COR-L47 (cell line): Measurements from ENCODE around the gene PCDHGB7.
"Not testable (repeated sequence)": the region's sequence is repeated elsewhere in the genome, so short reads cannot be mapped to it uniquely, and the experiment has no call there.

Experiments
- DNase-seq: peaks from one replicate; lab custom pipeline; 2025; lab: John Stamatoyannopoulos, UW

PCDHGB7 gene

DNA sequence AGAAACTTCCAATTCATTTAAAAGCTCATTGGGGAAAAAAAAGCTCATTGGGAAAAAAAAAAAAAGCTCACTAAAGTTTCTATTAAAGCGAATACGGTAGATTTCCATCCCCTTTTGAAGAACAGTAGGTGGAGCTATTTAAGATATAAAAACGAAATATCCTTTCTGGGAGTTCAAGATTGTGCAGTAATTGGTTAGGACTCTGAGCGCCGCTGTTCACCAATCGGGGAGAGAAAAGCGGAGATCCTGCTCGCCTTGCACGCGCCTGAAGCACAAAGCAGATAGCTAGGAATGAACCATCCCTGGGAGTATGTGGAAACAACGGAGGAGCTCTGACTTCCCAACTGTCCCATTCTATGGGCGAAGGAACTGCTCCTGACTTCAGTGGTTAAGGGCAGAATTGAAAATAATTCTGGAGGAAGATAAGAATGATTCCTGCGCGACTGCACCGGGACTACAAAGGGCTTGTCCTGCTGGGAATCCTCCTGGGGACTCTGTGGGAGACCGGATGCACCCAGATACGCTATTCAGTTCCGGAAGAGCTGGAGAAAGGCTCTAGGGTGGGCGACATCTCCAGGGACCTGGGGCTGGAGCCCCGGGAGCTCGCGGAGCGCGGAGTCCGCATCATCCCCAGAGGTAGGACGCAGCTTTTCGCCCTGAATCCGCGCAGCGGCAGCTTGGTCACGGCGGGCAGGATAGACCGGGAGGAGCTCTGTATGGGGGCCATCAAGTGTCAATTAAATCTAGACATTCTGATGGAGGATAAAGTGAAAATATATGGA lies 13.0 kb downstream of the PCDHGB7 start, which contains the start of gene PCDHGA12:
PCDHGA12 (plus strand) TSS at position 176 of the 782 bp plus-strand sequence; CDS start at position 429, 253 bp downstream.
- no peak for DNase-seq

DNA sequence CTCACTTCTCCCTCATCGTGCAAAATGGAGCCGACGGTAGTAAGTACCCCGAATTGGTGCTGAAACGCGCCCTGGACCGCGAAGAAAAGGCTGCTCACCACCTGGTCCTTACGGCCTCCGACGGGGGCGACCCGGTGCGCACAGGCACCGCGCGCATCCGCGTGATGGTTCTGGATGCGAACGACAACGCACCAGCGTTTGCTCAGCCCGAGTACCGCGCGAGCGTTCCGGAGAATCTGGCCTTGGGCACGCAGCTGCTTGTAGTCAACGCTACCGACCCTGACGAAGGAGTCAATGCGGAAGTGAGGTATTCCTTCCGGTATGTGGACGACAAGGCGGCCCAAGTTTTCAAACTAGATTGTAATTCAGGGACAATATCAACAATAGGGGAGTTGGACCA lies 13.8 kb downstream of the PCDHGB7 start:
- no peak for DNase-seq

DNA sequence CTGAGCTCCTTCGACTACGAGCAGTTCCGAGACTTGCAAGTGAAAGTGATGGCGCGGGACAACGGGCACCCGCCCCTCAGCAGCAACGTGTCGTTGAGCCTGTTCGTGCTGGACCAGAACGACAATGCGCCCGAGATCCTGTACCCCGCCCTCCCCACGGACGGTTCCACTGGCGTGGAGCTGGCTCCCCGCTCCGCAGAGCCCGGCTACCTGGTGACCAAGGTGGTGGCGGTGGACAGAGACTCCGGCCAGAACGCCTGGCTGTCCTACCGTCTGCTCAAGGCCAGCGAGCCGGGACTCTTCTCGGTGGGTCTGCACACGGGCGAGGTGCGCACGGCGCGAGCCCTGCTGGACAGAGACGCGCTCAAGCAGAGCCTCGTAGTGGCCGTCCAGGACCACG lies 14.8 kb downstream of the PCDHGB7 start:
- DNase-seq = not testable (repeated sequence)

DNA sequence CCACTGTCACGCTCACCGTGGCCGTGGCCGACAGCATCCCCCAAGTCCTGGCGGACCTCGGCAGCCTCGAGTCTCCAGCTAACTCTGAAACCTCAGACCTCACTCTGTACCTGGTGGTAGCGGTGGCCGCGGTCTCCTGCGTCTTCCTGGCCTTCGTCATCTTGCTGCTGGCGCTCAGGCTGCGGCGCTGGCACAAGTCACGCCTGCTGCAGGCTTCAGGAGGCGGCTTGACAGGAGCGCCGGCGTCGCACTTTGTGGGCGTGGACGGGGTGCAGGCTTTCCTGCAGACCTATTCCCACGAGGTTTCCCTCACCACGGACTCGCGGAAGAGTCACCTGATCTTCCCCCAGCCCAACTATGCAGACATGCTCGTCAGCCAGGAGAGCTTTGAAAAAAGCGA lies 15.2 kb downstream of the PCDHGB7 start:
- not testable (repeated sequence) for DNase-seq

DNA sequence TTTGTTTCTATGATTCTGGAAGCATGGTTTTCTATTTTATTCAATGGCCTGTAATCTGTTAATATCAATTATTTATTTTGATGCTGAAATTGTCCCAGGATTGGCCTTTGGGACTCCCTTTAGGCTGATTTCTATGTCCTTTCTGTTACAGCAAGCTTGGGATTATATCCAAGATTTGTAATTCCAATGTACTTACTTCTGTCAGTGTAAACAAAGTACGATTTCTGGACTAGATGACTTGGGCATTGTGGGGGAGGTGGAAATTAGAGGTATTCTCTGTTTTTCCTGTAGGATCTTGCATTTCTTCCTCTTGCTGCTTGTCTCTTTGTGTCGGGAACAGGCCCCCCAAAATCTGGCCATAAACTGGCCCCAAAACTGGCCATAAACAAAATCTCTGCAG lies 16.5 kb downstream of the PCDHGB7 start:
- DNase-seq = no peak

DNA sequence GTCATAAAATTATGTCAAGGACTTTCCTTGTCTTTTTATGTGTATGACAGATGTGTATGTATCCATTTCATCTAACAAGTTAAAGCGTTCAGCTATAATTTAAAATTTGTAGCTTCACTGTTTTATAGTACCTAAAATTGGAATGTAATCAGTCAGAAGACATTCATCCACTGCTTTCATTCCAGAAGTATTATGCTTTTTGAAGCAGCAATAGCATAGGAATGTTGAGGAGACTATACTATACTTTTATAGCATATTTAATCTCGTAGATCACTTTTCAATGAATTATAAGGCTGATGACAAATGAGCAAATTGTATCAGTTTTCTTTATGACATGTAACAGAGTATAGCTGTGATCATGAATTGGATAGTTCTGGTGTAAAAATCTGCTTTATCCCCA lies 19.7 kb downstream of the PCDHGB7 start:
- no peak for DNase-seq

DNA sequence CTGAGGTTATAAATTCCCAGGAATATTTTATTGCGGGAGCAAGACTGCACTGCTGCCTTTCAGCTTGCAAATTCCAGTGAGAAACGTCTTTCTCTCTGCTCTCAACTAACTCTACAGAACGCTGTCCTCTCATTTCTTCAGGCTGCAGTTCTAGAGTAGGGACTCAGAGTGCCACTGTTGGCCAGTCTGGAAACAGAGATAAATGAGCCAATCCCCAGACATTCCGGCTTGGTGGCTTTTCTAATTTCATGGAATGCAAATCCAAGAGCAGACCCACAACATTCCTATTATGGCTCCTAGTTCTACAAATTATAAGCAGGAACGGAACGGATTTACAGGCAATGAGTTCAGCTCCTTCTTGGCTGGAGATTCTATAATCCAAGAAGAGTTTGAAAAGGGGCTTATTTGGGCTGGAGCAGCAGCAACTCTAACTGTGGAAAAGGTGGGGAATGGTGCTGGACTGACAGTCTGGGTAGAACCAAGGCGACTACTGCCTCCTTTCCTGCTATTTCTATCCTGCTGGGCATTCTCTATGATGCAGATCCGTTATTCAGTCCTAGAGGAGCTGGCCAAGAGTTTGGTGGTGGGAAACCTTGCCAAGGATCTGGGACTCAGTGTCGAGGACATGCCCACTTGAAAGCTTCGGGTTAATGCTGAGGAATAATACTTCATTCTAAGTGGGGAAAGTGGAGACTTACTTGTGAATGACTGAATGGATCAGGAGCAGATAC lies 22.1 kb downstream of the PCDHGB7 start:
- DNase-seq = no peak

DNA sequence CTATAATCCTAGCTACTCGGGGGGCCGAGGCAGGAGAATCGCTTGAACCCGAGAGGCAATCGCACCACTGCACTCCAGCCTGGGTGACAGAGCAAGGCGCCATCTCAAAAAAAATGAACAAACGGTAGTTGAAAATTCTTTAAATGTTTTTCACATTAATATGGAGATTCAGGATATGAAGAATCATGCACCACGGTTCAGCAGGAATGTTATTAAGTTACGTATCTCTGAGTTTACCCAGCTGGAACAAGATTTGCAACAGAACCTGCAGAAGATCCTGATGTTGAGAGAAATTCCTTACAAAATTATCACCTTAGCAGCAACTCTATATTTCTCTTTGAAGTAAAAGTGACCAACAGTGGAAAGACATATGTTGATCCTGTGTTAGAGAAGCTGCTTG lies 22.9 kb downstream of the PCDHGB7 start:
- DNase-seq = no peak

DNA sequence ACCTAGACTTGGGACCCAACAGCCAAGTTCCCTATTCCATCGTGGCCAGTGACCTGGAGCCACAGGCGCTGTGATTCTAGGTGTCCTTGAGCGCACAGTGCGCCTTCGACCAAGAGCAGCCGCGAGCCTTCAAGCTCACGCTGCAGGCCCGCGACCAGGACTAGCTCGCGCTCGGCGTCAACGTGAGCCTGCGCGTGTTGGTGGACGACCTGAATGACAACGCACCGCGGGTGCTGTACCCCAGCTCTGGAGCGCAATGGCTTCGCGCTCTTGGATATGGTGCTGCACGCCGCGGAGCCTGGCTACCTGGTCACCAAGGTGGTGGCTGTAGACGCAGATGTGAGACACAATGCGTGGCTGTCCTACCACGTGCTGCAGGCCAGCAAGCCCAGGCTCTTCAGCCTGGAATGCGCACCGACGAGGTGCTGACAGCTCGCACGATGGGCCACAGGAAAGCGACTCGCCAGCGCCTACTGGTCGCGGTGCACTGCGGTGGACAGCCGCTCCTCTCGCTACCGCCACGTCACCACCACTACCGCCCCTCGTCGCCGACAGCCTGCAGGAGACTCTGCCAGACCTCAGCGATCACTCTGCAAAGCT lies 24.2 kb downstream of the PCDHGB7 start:
- DNase-seq = no peak

DNA sequence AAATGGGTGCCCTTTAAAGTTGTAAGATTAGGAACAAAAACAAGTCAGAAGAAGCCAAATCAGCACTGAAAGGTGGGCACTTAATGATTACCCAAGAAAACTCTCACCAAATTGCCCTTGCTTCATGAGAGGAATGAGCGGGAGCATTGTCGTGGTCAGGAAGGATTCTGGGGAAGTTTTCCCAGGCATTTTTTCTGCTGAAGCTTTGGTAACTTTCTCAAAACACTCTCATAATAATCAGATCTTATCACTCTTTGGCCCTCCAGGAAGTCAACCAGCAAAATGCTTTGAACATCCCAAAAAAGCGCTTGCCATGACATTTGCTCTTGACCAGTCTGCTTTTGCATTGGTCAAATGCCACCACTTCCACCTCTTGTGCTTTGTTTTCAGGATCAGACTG lies 47.9 kb downstream of the PCDHGB7 start:
- DNase-seq = no peak
